Measurements from ENCODE around the gene ZNF747.
"Not testable (repeated sequence)": the region's sequence is repeated elsewhere in the genome, so short reads cannot be mapped to it uniquely, and the experiment has no call there.

The ZNF747 gene

GRCh38 chr16:30532285-30533145 lies 2.1 kb downstream of the ZNF747 start:
- DNase-seq = no peak

- DNase-seq = no peak
These were observed 4.3 kb downstream of the ZNF747 start for GRCh38 chr16:30530163-30531037.

GRCh38 chr16:30528799-30529457 lies 5.7 kb downstream of the ZNF747 start:
- no peak for DNase-seq

- DNase-seq = no peak
These were observed 7.0 kb downstream of the ZNF747 start for GRCh38 chr16:30527635-30528178.

GRCh38 chr16:30526823-30527634 lies 7.6 kb downstream of the ZNF747 start:
- DNase-seq = peak; percentile 97

GRCh38 chr16:30526137-30526822 lies 8.4 kb downstream of the ZNF747 start, which contains the start of gene ZNF768:
ZNF768 (minus strand) TSS chr16:30526566; CDS start chr16:30526413, 153 bp downstream.
- no peak for DNase-seq

GRCh38 chr16:30525844-30526136 lies 8.9 kb downstream of the ZNF747 start:
- no peak for DNase-seq

- DNase-seq = no peak
These were observed 9.8 kb downstream of the ZNF747 start for GRCh38 chr16:30524575-30525568.

GRCh38 chr16:30523768-30524574 lies 10.7 kb downstream of the ZNF747 start:
- DNase-seq = no peak

GRCh38 chr16:30522702-30523463 lies 11.8 kb downstream of the ZNF747 start:
- not testable (repeated sequence) for DNase-seq

GRCh38 chr16:30521873-30522641 lies 12.6 kb downstream of the ZNF747 start:
- DNase-seq = no peak

- no peak for DNase-seq
These were observed 13.2 kb downstream of the ZNF747 start for GRCh38 chr16:30521476-30521872.

GRCh38 chr16:30519120-30520049 lies 15.3 kb downstream of the ZNF747 start:
- no peak for DNase-seq

- DNase-seq = no peak
These were observed 16.1 kb downstream of the ZNF747 start for GRCh38 chr16:30518552-30518951.

- DNase-seq = no peak
These were observed 19.4 kb downstream of the ZNF747 start for GRCh38 chr16:30515275-30515674.

- DNase-seq = no peak
These were observed 23.1 kb downstream of the ZNF747 start for GRCh38 chr16:30511509-30511908.

All from stimulated activated CD4-positive, alpha-beta T cell treated with anti-CD3 and anti-CD28 coated beads, Interleukin-1b, Interleukin-23, amount 100 ng/mL, for 48 hours (primary cell).